Nephron progenitor cell (in vitro differentiated cells): ENCODE measurements around the gene ANKUB1.

ENCODE experiments used
- DNase-seq: peaks from one replicate; pipeline ENCODE4 v3.0.0; 2021
- H3K27ac Mint-ChIP-seq: 2 replicates; pipeline ENCODE4 v1.8.0; 2021; ENCODE audit warnings: mild to moderate bottlenecking, moderate library complexity, mixed read lengths
- H3K27me3 Mint-ChIP-seq: 2 replicates; pipeline ENCODE4 v1.8.0; 2021; ENCODE audit warnings: mild to moderate bottlenecking, low read depth, mixed read lengths; ENCODE audit not compliant: poor library complexity
- H3K36me3 Mint-ChIP-seq: 2 replicates; pipeline ENCODE4 v1.8.0; 2021; ENCODE audit warnings: low read depth, mixed read lengths
- H3K4me1 Mint-ChIP-seq: 2 replicates; pipeline ENCODE4 v1.8.0; 2021; ENCODE audit warnings: mixed read lengths
- H3K4me3 Mint-ChIP-seq: 2 replicates; pipeline ENCODE4 v1.8.0; 2021; ENCODE audit warnings: mild to moderate bottlenecking, moderate library complexity, mixed read lengths
- H3K9me3 Mint-ChIP-seq: 2 replicates; pipeline ENCODE4 v1.8.0; 2021; ENCODE audit warnings: mild to moderate bottlenecking, moderate library complexity, mixed read lengths
- TF ChIP-seq, protein P1 (sequence below): fragments of 200-600 bp; sonication (generic); IDR thresholded peaks from 2 replicates; pipeline ENCODE4 v1.5.0; 2021; ENCODE audit warnings: antibody characterized with exemption

The ANKUB1 gene

DNA sequence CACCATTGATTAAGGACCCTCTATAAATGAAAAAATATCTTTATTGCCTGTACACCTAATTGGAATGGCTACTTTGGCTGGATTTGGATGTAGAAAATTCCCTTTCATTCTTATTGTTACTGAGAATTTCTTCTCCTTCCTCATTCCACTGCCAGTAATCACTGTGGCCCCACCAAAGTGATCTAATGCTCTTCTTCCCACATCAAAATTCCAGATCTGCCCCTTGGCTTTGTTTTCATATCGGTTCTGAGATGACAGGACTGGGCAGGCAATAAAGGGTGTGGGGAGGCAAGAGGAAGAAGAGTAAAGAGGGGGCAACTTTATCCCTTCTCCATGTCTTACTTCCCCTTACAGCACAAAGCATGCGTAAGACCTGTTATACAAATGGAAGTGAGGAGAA, 2.1 kb downstream of the ANKUB1 start:
- TF ChIP-seq, protein P1, sequence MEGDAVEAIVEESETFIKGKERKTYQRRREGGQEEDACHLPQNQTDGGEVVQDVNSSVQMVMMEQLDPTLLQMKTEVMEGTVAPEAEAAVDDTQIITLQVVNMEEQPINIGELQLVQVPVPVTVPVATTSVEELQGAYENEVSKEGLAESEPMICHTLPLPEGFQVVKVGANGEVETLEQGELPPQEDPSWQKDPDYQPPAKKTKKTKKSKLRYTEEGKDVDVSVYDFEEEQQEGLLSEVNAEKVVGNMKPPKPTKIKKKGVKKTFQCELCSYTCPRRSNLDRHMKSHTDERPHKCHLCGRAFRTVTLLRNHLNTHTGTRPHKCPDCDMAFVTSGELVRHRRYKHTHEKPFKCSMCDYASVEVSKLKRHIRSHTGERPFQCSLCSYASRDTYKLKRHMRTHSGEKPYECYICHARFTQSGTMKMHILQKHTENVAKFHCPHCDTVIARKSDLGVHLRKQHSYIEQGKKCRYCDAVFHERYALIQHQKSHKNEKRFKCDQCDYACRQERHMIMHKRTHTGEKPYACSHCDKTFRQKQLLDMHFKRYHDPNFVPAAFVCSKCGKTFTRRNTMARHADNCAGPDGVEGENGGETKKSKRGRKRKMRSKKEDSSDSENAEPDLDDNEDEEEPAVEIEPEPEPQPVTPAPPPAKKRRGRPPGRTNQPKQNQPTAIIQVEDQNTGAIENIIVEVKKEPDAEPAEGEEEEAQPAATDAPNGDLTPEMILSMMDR: no peak
- no peaks in the 10 kb centered on the region for H3K36me3 Mint-ChIP-seq
- H3K4me1 Mint-ChIP-seq: no peaks in the 10 kb centered on the region
- H3K4me3 Mint-ChIP-seq: no peak overlapping the region
- peaks cover 31% of the 10 kb centered on the region for H3K27me3 Mint-ChIP-seq
- no peak for DNase-seq
- H3K27ac Mint-ChIP-seq: no peak overlapping the region
- H3K9me3 Mint-ChIP-seq: peaks cover 5% of the 10 kb centered on the region

DNA sequence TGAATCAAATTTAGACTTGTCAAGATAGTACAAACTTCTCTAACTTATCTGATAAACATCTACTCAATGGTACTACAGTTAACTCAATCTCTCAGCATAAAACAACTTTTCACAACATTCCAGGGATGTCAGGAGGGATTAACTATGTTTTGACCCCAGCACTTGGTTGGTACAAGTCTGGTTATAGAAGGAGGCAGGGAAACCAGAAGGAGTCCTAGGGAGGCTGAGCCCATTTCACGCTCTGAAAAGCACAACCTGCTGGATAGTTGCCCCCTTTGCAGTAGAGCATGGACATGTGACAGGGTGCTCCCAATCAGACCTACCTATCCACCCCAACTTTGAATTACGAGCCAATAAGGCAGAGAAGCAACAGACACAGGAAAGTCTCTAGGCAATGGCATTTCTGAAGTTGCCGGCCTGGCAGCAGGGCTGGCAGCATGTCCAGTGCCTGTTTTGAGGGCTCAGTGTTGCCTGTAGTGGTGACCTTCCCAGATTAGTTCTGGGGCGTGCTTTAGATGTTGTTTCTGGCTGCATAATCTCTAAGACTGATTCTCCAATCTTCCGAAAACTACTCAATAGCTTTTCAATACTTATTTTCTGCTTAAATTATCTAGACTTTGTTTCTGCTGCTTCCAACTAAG, 8.2 kb downstream of the ANKUB1 start:
- Mint-ChIP-seq H3K9me3 (peaks cover 5% of the 10 kb centered on the region), H3K36me3 (no peaks in the 10 kb centered on the region), H3K4me3 (no peak overlapping the region), H3K4me1 (no peaks in the 10 kb centered on the region), H3K27me3 (peaks cover 19% of the 10 kb centered on the region), H3K27ac (no peak overlapping the region)
- no peak for DNase-seq
- TF ChIP-seq, protein P1: no peak

DNA sequence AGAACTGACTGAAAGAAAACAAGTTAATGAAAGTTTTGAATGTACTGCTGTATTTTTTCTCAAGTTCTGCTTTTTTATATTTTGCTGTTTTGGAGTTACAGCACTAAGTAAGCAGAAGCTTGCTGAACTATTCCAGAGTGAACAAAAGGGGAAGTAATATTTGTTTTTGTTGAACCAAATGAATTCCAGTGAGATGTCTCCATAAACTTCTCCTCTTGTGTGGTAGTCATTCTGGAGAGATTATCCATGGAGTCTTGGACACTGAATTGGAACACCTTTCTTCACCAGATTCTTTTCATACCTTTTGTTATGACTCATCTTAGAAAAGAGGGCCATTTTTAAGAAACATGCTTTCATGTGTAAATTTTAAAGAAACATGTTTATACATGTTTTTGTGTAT, 8.8 kb downstream of the ANKUB1 start:
- peaks cover 19% of the 10 kb centered on the region for H3K27me3 Mint-ChIP-seq
- no peak for DNase-seq
- H3K27ac Mint-ChIP-seq: no peak overlapping the region

DNA sequence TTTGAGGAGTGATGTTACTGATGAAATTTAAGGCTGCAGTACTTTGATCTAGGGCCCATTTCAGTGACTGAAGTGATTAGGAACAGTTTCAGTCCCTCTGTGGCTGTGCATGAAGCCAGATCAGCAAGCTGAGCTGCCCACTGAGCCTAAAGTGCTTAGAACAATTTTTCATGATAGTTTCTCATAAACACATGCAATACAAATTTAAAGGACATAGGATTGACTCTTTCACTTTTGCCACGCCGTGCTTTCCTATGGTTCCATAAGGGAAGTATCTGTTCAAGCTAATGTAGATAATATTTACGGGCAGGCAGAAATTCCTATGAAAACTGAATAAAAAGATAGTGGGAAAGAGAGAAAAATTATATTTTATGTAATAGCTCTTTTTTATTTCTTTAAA, 10.6 kb downstream of the ANKUB1 start:
- TF ChIP-seq, protein P1: no peak
- Mint-ChIP-seq H3K4me3 (no peak overlapping the region), H3K36me3 (no peaks in the 10 kb centered on the region), H3K9me3 (peaks cover 5% of the 10 kb centered on the region), H3K27me3 (peaks cover 6% of the 10 kb centered on the region), H3K4me1 (no peaks in the 10 kb centered on the region), H3K27ac (no peak overlapping the region)
- no peak for DNase-seq

More for the DNA sequence above, 8.8 kb downstream of the ANKUB1 start:
- TF ChIP-seq, protein P1: no peak
- Mint-ChIP-seq H3K4me3 (no peak overlapping the region), H3K4me1 (no peaks in the 10 kb centered on the region), H3K36me3 (no peaks in the 10 kb centered on the region), H3K9me3 (peaks cover 5% of the 10 kb centered on the region)

DNA sequence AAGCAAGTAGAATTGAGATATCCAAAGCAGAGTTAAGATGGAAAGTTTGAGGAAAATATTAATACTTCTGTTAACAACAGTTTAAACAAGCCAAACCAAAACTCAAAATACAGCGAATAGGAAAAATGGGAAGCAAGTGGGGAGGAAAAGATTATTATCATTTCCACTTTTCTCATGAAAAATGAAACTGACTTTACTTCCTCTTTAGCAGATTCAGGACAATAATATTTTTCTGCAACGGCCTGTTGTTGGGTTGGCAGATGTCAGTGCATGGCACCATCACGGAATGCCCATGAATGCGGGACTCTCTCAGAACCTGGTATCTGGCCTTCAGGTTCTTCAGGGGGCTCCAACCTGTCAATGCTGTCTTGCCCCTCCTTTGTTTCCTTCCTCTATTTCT, 11.1 kb downstream of the ANKUB1 start:
- H3K4me1 Mint-ChIP-seq: no peaks in the 10 kb centered on the region
- H3K36me3 Mint-ChIP-seq: no peaks in the 10 kb centered on the region
- peaks cover 3% of the 10 kb centered on the region for H3K27me3 Mint-ChIP-seq
- peaks cover 1% of the 10 kb centered on the region for H3K9me3 Mint-ChIP-seq
- no peak overlapping the region for H3K27ac Mint-ChIP-seq
- no peak for DNase-seq
- TF ChIP-seq, protein P1: no peak
- no peak overlapping the region for H3K4me3 Mint-ChIP-seq
